ENCODE results near the gene TADA2B. TPM values are rescaled to one million over a fixed set of nuclear protein-coding genes. Genes with fewer than 3 reads are reported as not detected.

Gene TADA2B
- polyA plus RNA-seq, 3 donors = 2.0 to 10.2 (median 2.6) TPM

GRCh38 chr4:7074426-7074825, 31.3 kb downstream of the TADA2B start:
- H3K4me1 Mint-ChIP-seq = peaks cover 7% of the 10 kb centered on the region
- Histone ChIP-seq H3K27me3 (ENCODE audit: control insufficient read depth in 2 of 2, insufficient read depth in 2 of 2, low read length in 2 of 2) (peaks cover 0 to 12% of the 10 kb centered on the region in 2 donors), H3K9ac (ENCODE audit: insufficient read depth, low read length, poor library complexity, severe bottlenecking) (no peak overlapping the region), H3K79me2 (ENCODE audit: insufficient read depth, low read length) (no peaks in the 10 kb centered on the region), H3K4me1 (ENCODE audit: control insufficient read depth in 1 of 2, insufficient read depth in 2 of 2, low read length in 2 of 2) (peaks cover 1 to 3% of the 10 kb centered on the region in 2 donors), H2AFZ (ENCODE audit: insufficient read depth, low read depth, low read length, poor library complexity, severe bottlenecking) (no peak overlapping the region), H3K4me2 (replicated peaks; ENCODE audit: extremely low read depth, low read length, poor library complexity, severe bottlenecking) (no peak overlapping the region), H4K20me1 (ENCODE audit: insufficient read depth, low read length) (no peaks in the 10 kb centered on the region), H3K27ac (ENCODE audit: low read depth in 1 of 2, low read length in 2 of 2) (no peak overlapping the region), H3K4me3 (replicated peaks in 1 of 3; ENCODE audit: low read depth in 2 of 3, low read length in 3 of 3) (no peak overlapping the region), H3K36me3 (replicated peaks in 1 of 2; ENCODE audit: control insufficient read depth in 1 of 2, insufficient read depth in 2 of 2, low read length in 2 of 2) (no peaks in the 10 kb centered on the region), H3K9me3 (replicated peaks in 1 of 2; ENCODE audit: control insufficient read depth in 1 of 2, insufficient read depth in 1 of 2, low read length in 2 of 2) (no peaks in the 10 kb centered on the region)
- peak overlapping the region in 1 of 2 donors; percentile 46 for H3K4me3 Mint-ChIP-seq
- no peak for DNase-seq
- peaks cover 0 to 4% (median 0%) of the 10 kb centered on the region in 7 donors for H3K9me3 Mint-ChIP-seq
- H3K27ac Mint-ChIP-seq = no peak overlapping the region
- TF ChIP-seq, protein P1, sequence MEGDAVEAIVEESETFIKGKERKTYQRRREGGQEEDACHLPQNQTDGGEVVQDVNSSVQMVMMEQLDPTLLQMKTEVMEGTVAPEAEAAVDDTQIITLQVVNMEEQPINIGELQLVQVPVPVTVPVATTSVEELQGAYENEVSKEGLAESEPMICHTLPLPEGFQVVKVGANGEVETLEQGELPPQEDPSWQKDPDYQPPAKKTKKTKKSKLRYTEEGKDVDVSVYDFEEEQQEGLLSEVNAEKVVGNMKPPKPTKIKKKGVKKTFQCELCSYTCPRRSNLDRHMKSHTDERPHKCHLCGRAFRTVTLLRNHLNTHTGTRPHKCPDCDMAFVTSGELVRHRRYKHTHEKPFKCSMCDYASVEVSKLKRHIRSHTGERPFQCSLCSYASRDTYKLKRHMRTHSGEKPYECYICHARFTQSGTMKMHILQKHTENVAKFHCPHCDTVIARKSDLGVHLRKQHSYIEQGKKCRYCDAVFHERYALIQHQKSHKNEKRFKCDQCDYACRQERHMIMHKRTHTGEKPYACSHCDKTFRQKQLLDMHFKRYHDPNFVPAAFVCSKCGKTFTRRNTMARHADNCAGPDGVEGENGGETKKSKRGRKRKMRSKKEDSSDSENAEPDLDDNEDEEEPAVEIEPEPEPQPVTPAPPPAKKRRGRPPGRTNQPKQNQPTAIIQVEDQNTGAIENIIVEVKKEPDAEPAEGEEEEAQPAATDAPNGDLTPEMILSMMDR (IDR thresholded peaks at IDR 0.05) = no peak
- intact Hi-C loops (cut with micrococcal nuclease) = loop anchor here (5.0 kb wide), 2 partner anchors 87 to 357 kb away; partner anchors contain the start of gene BLOC1S4 (in 1 of the 2)
- H3K27me3 Mint-ChIP-seq (ENCODE audit: low read depth in 3 of 3) = peaks cover 26 to 34% (median 32%) of the 10 kb centered on the region in 3 donors
- H3K36me3 Mint-ChIP-seq = no peaks in the 10 kb centered on the region
- 68% methylated on average over 7 of the region's 9 CpGs for WGBS (ENCODE audit: insufficient coverage)

DNA sequence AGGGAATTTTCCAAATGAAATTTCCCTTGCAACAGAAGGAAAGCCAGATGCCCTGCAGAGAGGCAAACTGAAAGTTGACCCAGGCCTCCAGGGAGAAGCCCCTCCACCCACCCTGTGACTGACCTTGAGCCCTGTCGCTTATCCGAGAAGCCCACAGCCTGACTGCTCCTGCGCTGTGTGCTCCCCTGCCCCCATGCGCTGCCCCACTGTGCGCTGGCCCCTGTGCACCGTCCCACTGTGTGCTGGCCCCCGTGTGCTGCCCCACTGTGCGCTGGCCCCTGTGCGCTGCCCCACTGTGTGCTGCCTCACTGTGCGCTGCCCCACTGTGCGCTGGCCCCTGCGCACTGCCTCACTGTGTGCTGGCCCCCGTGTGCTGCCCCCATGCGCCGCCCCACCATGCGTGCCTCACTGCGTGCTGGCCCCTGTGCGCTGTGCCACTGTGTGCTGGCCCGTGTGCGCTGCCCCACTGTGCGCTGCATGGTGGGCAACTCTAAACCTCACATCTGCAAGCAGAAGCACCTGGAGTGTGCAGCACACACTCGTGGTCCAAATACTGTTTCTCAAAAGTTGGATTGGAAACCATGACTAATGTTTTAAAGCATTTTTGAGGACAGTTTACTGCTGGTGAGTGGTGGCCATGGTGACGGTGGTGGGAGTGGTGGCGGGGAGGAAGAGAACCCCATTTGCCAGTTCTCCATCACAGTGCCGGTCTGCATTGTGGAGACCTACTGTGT, 33.0 kb downstream of the TADA2B start:
- no peaks in the 10 kb centered on the region for H3K79me2 ChIP-seq (ENCODE audit: insufficient read depth, low read length)
- Mint-ChIP-seq H3K27me3 (ENCODE audit: low read depth in 3 of 3) (peaks cover 29 to 44% (median 31%) of the 10 kb centered on the region in 3 donors), H3K4me3 (no peak overlapping the region), H3K4me1 (no peaks in the 10 kb centered on the region), H3K36me3 (no peaks in the 10 kb centered on the region), H3K27ac (no peak overlapping the region), H3K9me3 (peaks cover 2 to 13% (median 5%) of the 10 kb centered on the region in 7 donors)
- H2AFZ ChIP-seq (ENCODE audit: insufficient read depth, low read depth, low read length, poor library complexity, severe bottlenecking) = no peak overlapping the region
- H3K4me1 ChIP-seq (ENCODE audit: control insufficient read depth in 1 of 2, insufficient read depth in 2 of 2, low read length in 2 of 2) = no peaks in the 10 kb centered on the region
- H3K4me3 ChIP-seq (replicated peaks in 1 of 3; ENCODE audit: low read depth in 2 of 3, low read length in 3 of 3) = no peak overlapping the region
- 85% methylated on average over 21 of the region's 25 CpGs for WGBS (ENCODE audit: insufficient coverage)
- no peaks in the 10 kb centered on the region for H4K20me1 ChIP-seq (ENCODE audit: insufficient read depth, low read length)
- H3K9me3 ChIP-seq (replicated peaks in 1 of 2; ENCODE audit: control insufficient read depth in 1 of 2, insufficient read depth in 1 of 2, low read length in 2 of 2) = no peaks in the 10 kb centered on the region
- H3K27me3 ChIP-seq (ENCODE audit: control insufficient read depth in 2 of 2, insufficient read depth in 2 of 2, low read length in 2 of 2) = peaks cover 0 to 17% of the 10 kb centered on the region in 2 donors
- H3K4me2 ChIP-seq (replicated peaks; ENCODE audit: extremely low read depth, low read length, poor library complexity, severe bottlenecking) = no peak overlapping the region
- H3K27ac ChIP-seq (ENCODE audit: low read depth in 1 of 2, low read length in 2 of 2) = no peak overlapping the region
- no peaks in the 10 kb centered on the region for H3K36me3 ChIP-seq (replicated peaks in 1 of 2; ENCODE audit: control insufficient read depth in 1 of 2, insufficient read depth in 2 of 2, low read length in 2 of 2)
- no peak overlapping the region for H3K9ac ChIP-seq (ENCODE audit: insufficient read depth, low read length, poor library complexity, severe bottlenecking)
- intact Hi-C loops (cut with micrococcal nuclease) = no loop called here
- TF ChIP-seq, protein P1 (IDR thresholded peaks at IDR 0.05) = no peak
- no peak for DNase-seq
